GM18511 (cell line): ENCODE results near the gene DLX3.

Experiments used
- ATAC-seq: cut with Tn5 transposase; IDR thresholded peaks from one replicate; pipeline ENCODE4 v1.9.1; 2021; ENCODE audit warnings: mild to moderate bottlenecking, moderate library complexity; ENCODE audit not compliant: unreplicated experiment

The DLX3 gene

DNA sequence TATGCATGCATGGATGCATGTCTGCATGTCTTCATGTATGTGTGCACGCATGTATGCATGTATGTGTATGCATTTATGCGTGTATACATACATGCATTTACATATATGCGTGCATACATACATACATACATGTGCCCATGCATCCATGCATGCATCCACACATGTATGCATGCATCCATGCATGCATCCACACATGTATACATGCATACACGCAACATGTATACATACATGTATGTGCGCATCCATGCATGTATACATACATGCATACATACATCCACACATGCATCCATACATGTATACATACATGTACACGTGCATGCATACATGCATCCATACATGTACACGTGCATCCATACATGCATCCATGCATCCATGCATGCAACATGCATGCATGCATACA lies 29.8 kb upstream of the DLX3 start:
- no peak for ATAC-seq

DNA sequence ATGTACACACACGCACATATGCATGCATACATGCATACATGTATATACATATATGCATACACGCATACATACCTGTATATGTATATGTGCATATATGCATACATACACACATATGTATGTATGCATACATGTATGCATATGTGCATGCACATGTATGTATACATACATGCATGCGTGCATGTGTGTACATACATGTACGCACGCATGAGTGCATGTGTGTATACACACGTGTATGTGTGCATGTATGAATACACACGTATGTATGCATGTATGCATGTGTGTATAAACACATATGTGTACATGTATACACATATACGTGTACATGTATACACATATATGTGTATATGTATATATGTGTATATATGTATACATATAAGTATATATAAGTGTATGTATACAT lies 28.5 kb upstream of the DLX3 start:
- ATAC-seq, result no peak

DNA sequence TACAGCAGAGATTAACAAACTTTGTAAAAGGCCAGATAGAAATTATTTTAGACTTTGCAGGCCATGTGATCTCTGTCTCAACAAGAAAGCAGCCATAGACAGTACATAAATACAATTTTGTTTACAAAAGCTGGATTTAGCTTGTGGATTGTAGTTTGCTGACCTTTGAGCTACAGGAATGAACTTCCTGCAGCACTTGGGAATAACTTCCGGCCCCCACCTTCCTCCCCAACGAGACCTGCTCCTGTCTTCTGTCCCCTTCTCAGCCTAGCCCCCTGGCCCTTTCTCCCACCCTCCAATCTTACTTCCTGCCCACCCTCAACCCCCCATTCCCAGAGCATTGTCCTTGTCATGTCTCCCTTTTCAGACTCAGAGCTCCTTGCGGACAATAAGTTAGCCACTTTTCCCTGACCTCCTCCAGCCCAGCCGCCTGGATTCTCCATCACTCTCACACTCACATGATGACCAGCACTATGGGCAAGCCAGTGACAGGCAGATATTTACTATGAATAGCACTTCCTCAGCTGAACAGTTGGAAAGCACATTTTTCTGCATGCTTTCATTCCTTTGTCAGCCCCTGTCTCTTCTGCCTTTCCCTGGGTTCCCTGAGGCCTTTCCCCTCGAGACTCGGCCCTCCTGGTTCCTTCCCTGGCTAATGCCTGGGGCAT lies 27.6 kb upstream of the DLX3 start:
- ATAC-seq, result no peak

DNA sequence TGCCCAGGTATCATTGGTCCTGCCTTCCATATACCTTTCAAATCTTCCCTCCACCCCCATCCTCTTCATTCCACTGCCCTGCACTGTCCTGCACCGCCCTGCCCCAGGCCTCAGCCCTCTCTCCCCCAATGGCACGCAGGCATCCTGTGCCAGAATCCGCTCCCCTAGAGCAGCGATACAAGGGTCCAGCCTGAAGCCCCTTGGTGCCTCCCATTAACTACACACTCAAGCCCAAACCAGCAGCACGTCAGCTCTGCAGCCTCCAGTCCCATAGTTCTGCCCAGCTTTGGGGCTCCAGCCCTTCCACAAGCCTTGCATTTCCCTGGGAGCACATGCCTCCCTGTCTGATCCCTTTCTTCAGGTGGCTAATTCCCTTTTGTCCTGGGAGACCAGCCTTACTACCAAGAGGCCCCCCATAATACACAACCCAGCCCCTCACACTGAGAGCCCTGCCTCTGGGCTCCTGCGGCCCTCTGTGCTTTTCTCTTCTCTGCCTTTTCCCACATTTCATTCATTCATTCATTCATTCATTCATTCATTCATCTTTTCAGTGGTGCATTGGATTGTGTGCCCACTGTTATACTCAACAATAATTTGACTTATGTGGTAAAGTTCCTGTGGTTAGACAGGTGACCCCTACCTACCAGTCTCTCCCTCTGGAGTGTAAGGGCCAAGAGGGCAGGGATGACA lies 26.8 kb upstream of the DLX3 start:
- ATAC-seq, result no peak

DNA sequence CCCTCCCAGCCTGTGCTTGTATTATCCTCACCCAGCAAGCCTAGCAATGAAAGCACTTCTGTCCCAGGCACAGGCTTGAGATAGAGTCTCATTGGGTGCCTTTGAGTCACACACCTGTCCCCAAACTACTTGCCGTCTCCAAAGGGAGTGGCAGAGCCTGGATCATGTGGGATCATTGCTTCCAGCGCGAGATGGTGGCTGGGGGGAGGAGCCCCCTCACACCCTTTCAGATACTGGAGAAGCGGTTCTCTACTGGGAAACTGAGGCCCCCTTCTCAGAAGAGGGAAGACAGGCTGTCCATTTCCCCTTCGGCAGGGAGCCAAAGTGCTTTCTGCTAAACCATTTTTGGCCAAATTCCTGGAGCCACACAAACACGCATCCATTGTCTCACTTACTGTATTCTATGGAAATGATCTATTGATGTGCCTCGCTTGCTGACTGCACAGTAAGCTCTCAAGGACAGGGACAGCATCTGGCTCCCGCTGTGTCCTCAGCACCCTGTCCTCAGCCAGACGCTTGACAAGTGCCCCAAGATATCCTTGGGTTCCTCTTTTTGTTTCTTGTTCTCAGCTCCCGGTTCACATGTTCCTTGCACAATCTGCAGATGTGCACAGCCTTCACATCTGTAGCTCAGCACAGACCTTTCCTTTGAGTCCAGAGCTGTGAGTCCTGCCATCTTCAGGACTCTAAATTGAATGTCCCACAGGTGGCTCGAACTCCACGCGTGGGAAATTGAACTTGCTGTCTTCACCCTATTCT lies 26.0 kb upstream of the DLX3 start:
- no peak for ATAC-seq

DNA sequence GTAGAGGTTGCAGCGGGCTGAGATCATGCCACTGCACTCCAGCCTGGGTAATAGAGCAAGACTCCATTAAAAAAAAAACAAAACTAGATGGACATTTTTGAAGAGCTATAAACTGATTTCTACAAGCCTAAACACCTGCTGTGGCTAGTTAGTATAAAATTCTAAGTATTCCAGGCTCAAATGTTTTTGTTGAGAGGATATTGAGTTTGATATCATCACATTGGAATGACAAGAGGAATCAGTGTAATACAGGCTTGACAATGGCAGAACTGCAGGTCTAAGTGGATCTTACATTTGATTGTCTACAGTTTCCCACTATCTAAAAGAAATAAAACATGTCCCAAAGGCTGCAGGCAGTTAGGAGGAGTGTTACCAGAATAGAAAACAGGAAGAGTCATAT lies 23.9 kb upstream of the DLX3 start:
- ATAC-seq, result no peak

GRCh38 chr17:50015146-50015545 lies 20.1 kb upstream of the DLX3 start:
- no peak for ATAC-seq

GRCh38 chr17:50014471-50015088 lies 19.6 kb upstream of the DLX3 start:
- no peak for ATAC-seq

DNA sequence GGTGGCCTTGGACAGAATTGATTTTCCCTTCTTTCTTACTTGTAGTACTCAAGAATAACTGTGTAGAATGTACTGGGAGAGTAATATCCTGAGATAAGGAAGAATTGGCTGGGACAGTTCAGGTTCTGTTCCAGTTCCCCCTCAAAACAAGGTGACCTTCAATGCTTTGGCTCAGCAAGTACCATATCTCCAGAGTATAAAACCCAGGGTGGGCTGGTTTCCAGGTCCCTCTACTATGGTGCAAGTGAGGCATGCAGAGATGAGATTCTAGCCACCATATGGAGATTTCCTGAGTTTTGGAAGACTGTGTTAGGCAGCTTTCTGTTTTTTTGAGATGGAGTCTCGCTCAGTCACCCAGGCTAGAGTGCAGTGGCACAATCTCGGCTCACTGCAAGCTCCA lies 18.1 kb upstream of the DLX3 start:
- ATAC-seq, result no peak

- no peak for ATAC-seq
Measured at GRCh38 chr17:50009282-50009681, 14.3 kb upstream of the DLX3 start.

GRCh38 chr17:50003911-50004310 lies 8.9 kb upstream of the DLX3 start:
- ATAC-seq, result no peak

- no peak for ATAC-seq
Measured at GRCh38 chr17:49998836-49999511, 4.0 kb upstream of the DLX3 start.

GRCh38 chr17:49997773-49998703 lies 3.0 kb upstream of the DLX3 start:
- ATAC-seq, result peak; percentile 58

- no peak for ATAC-seq
Measured at GRCh38 chr17:49997301-49997650, 2.3 kb upstream of the DLX3 start.

DNA sequence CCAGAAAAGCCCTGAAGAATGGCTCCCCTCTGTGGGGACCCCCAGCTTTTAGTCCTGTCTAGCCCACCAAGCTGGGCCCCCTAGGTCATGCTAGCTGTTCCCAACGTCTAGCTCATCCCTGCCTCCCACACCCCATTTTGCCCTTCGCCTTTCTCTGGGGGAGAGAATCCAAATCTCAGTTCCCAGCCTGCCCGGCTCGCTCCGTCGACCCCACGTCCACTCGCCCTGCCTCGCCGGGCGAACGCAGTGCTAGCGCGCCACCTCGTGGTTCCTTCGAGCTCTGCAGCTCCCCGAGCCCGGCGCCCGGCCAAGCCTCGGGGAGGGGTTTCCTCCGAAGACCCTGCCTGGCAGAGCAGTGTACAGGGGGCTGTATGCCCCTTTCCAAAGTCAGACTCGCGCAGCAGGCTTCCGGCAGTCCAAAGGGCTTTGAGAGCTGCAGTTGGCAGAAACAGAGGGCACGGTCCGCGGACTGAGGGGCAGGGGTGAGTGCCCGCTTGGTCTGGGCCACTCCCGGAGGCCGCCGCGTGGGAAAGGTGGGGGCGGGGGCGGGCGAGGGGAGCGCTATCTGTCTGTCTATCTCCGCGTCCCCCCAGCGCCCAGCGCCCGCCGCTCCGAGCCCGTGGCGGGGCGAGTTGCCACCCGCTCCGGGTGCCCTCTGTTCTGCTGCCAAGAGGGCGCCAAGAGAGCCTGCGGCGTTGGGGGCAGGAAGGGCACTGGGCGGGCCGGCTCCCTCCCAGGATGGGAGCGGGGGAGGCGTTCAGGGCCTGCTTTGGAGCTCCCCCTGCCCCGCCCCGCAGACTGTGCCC lies 1.7 kb upstream of the DLX3 start:
- ATAC-seq, result no peak

- no peak for ATAC-seq
Measured at GRCh38 chr17:49996121-49996494, 1.1 kb upstream of the DLX3 start.

DNA sequence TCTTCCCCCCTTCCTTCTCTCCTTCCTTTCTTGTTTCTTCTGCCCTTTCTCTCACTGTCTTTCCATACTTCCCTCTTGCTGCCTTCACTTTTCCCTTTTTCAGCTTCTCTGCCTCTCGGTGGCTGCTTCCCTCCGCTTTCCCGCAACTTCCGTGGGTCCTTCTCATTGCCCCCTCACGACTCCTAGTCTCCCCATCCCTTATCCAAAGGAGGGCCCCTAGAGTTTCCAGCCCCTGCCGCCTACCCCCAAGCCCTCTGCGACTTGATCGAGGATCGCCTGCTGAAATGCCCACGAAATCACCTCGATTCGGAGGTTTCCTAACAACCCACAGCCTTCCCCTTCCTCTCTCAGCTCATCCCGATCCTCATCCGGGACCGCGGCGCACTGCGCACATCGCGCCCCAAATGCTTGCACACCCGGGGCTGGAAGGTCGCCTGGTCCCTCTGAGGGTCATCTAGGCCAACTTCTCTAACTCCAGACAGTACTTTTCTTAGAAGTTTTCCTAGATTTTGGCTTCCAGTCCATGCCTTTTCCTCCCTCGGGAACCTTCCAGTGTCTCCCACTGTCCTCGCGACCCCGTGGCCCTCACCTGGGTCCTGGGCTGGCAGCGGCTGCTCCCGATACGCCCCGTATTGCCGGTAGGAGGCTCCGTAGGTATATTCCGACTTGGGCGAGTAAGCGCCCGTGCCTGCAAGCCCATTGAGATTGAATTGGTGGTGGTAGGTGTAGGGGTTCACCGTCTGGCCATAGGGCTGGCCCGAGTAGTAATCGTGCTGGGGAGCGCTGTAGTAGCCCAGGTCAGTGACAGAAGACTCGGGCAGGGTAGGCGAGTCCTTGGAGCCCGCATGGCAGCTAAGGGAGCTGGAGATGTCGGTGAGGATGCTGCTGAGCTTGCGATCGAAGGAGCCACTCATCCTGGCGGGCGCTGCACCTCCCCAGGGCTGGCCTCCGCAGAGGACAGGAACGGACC lies 654 bp downstream of the DLX3 start:
- no peak for ATAC-seq

DNA sequence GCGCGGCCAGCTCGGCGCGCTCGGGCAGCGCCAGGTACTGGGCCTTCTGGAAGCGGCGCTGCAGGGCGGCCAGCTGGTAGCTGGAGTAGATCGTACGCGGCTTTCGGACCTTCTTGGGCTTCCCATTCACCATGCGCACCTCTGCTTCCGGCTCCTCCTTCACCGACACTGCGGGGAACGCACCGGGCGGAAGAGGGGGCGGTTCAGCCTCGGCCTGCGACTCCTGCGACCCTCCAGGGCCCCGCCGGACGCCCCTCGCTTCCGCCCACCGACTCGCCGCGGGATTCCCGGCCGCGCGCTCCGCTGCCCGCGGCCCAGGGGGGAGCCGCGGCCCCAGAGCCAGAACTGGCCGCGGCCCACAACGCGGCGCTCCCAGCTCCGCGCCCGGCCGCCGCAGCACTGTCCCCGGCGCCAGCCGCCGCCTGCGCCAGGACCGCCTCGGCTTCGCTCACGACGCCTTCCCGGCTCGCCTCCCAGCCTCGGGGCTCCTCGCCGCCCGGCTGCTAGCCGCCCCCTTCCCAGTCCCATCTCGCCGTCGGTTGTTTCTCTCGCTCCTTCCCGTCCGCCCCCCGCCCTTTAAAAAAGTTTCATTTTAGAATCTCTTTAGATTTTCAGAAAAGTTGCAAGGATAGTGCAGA lies 1.5 kb downstream of the DLX3 start:
- no peak for ATAC-seq
